MCF 10A (cell line): ENCODE measurements around the gene DPPA5. TPM values are rescaled to one million over a fixed set of nuclear protein-coding genes. Genes with fewer than 3 reads are reported as not detected.

Experiments used
- BruUV-seq: library from RNA; stranded (reverse); fragments of 400-500 nt; replicated peaks from 2 replicates; lab custom pipeline; 2021; lab: Mats Ljungman, UMichigan
- CTCF ChIA-PET: fragments of 300-600 bp; sonication (Branson Sonifier 250); formaldehyde crosslinking; extraction: SDS; loops from one replicate; lab custom pipeline; 2021; ENCODE audit warnings: antibody characterized with exemption, inconsistent platforms; lab: Yijun Ruan, JAX
- POLR2A ChIA-PET: fragments of 300-600, 350-650 bp; sonication (Branson Sonifier 250); formaldehyde crosslinking; extraction: SDS; loops from one replicate; lab custom pipeline; 2020; ENCODE audit warnings: antibody characterized with exemption, inconsistent platforms; lab: Yijun Ruan, JAX
- DNase-seq: peaks from one replicate; pipeline ENCODE4 v3.0.0-alpha.2; 2018; ENCODE audit not compliant: unreplicated experiment
- H3K27ac Mint-ChIP-seq: one replicate; pipeline ENCODE4 v1.8.0; 2022; ENCODE audit warnings: mild to moderate bottlenecking, low read depth, mixed read lengths; ENCODE audit not compliant: unreplicated experiment
- H3K27me3 Mint-ChIP-seq: one replicate; pipeline ENCODE4 v1.8.0; 2022; ENCODE audit warnings: mixed read lengths; ENCODE audit not compliant: insufficient read depth, unreplicated experiment
- H3K36me3 Mint-ChIP-seq: one replicate; pipeline ENCODE4 v1.8.0; 2022; ENCODE audit warnings: mild to moderate bottlenecking, moderate library complexity, mixed read lengths; ENCODE audit not compliant: insufficient read depth, unreplicated experiment
- H3K4me1 Mint-ChIP-seq: one replicate; pipeline ENCODE4 v1.8.0; 2022; ENCODE audit warnings: mixed read lengths; ENCODE audit not compliant: insufficient read depth, unreplicated experiment
- H3K4me3 Mint-ChIP-seq: one replicate; pipeline ENCODE4 v1.8.0; 2022; ENCODE audit warnings: mild to moderate bottlenecking, moderate library complexity, mixed read lengths; ENCODE audit not compliant: unreplicated experiment
- H3K9me3 Mint-ChIP-seq: one replicate; pipeline ENCODE4 v1.8.0; 2022; ENCODE audit warnings: mixed read lengths; ENCODE audit not compliant: unreplicated experiment
- CTCF ChIP-seq: fragments of 200-600 bp; IDR thresholded peaks from one replicate; pipeline ENCODE4 v1.8.0; 2022; ENCODE audit warnings: antibody characterized with exemption, mild to moderate bottlenecking; ENCODE audit not compliant: unreplicated experiment
- intact Hi-C: fragments of 100-400 bp; cut with micrococcal nuclease; formaldehyde crosslinking; loops from 2 replicates; pipeline ENCODE4 v1.14.1; 2022
- total RNA-seq: library from RNA; stranded (reverse); gene quantifications from 2 replicates; pipeline ENCODE4 v1.2.3, GENCODE V29; 2022

The DPPA5 gene
- total RNA-seq, 1 experiment from 2014 or later: not detected

- no peak for DNase-seq
- H3K4me1 Mint-ChIP-seq: no peaks in the 10 kb centered on the region
- no TSS peak for BruUV-seq
- no peak overlapping the region for H3K27ac Mint-ChIP-seq
- intact Hi-C loops: no loop called here
- H3K36me3 Mint-ChIP-seq: no peaks in the 10 kb centered on the region
- no peak for TF ChIP-seq CTCF
- ChIA-PET CTCF (no interaction called here), POLR2A (no interaction called here)
- H3K9me3 Mint-ChIP-seq: no peaks in the 10 kb centered on the region
- no peaks in the 10 kb centered on the region for H3K27me3 Mint-ChIP-seq
- H3K4me3 Mint-ChIP-seq: no peak overlapping the region
Observed at GRCh38 chr6:73368675-73369074, 14.6 kb upstream of the DPPA5 start.

- Mint-ChIP-seq H3K27ac (no peak overlapping the region), H3K9me3 (no peaks in the 10 kb centered on the region), H3K27me3 (no peaks in the 10 kb centered on the region), H3K4me3 (no peak overlapping the region), H3K36me3 (no peaks in the 10 kb centered on the region), H3K4me1 (no peaks in the 10 kb centered on the region)
- intact Hi-C loops: no loop called here
- no peak for TF ChIP-seq CTCF
- no TSS peak for BruUV-seq
- ChIA-PET POLR2A (no interaction called here), CTCF (interaction anchor here (0.6 kb wide), 2 partner anchors 13 to 15 kb away, joined by 3 read pairs; no protein-coding TSS in a partner anchor)
- no peak for DNase-seq
Observed at GRCh38 chr6:73367761-73368355, 13.8 kb upstream of the DPPA5 start.

GRCh38 chr6:73364549-73364948 is 10.5 kb upstream of the DPPA5 start:
- CTCF ChIA-PET: interaction anchor here (0.8 kb wide), 1 partner anchor 26 kb away, joined by 3 read pairs; no protein-coding TSS in a partner anchor
- no TSS peak for BruUV-seq

GRCh38 chr6:73364121-73364520 is 10.0 kb upstream of the DPPA5 start:
- POLR2A ChIA-PET: no interaction called here

More at GRCh38 chr6:73364549-73364948, 10.5 kb upstream of the DPPA5 start:
- Mint-ChIP-seq H3K27ac (no peak overlapping the region), H3K9me3 (no peaks in the 10 kb centered on the region), H3K27me3 (no peaks in the 10 kb centered on the region), H3K36me3 (no peaks in the 10 kb centered on the region), H3K4me1 (no peaks in the 10 kb centered on the region), H3K4me3 (no peak overlapping the region)
- POLR2A ChIA-PET: no interaction called here
- DNase-seq: no peak
- intact Hi-C loops: no loop called here
- no peak for TF ChIP-seq CTCF

More at GRCh38 chr6:73364121-73364520, 10.0 kb upstream of the DPPA5 start:
- Mint-ChIP-seq H3K4me1 (no peaks in the 10 kb centered on the region), H3K27ac (no peak overlapping the region), H3K27me3 (no peaks in the 10 kb centered on the region), H3K4me3 (no peak overlapping the region), H3K36me3 (no peaks in the 10 kb centered on the region), H3K9me3 (no peaks in the 10 kb centered on the region)
- CTCF ChIA-PET: no interaction called here
- no peak for TF ChIP-seq CTCF
- DNase-seq: no peak
- intact Hi-C loops: no loop called here
- BruUV-seq: no TSS peak
